Measurements from ENCODE around the gene DACH1. TPM values are rescaled to one million over a fixed set of nuclear protein-coding genes. Genes with fewer than 3 reads are reported as not detected.
"Not testable (repeated sequence)": the region's sequence is repeated elsewhere in the genome, so short reads cannot be mapped to it uniquely, and the experiment has no call there.

Gene DACH1
- total RNA-seq, result 16.4 TPM

DNA sequence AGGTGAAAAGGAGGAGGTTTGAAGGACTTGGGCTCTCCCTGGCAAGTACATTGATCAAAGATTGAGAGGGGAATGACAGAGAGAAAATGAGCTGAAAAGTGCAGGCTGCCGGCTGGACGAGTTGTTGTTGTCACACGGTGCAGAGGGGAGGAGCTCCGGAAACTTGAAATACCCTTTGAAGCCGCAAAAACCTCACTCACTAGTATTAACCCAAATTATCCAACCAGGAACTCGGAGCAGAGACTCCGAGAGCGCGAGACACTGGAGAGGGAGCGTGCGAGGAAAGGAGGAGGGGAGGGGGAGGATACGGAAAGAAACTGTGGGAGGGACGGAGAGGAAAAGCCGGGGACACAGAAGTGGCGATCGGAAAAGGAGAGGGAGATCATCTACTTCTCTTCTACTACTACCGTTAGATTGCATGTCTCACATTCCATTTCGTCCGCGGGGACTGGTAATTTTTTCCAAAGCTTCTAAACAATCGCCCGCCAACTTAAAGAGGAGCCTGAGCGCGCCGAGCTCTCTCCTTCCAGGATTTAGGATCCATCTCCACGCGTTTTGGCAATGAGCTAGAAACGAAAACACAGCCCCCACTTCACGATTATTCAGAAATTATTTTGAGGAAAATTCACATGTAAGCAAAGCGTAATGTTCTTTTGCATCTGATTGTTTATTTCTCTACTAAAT lies at the start of gene DACH1:
Gene DACH1, minus strand, starts transcription at position 74 of the 684 bp plus-strand sequence.
- DNase-seq (ENCODE audit: low read depth in 2 of 3, low spot score in 2 of 3), result peak in 2 of 3 donors; percentile 83 to 92

GRCh38 chr13:71913717-71914116 lies 46.7 kb upstream of the DACH1 start:
- DNase-seq (ENCODE audit: low read depth in 2 of 3, low spot score in 2 of 3), result no peak

DNA sequence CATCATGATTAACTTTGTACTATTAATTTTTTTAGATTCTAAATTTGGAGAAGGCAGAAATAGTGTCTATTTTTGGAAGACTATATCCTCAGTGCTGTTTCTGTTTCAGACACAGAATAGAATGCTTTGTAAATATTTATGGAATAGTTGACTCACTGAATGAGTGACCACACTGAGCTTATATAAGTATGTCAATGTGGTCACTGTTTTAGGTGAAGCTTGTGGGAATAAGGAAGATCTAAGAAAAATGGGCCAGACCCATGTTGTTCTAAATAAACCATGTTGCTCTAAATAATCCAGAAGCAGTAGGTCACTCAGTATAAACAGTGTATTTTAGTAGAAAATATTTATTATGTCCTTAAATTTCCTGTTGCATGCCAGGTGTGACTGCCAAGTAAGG lies 45.5 kb upstream of the DACH1 start:
- no peak for DNase-seq (ENCODE audit: low read depth in 2 of 3, low spot score in 2 of 3)

DNA sequence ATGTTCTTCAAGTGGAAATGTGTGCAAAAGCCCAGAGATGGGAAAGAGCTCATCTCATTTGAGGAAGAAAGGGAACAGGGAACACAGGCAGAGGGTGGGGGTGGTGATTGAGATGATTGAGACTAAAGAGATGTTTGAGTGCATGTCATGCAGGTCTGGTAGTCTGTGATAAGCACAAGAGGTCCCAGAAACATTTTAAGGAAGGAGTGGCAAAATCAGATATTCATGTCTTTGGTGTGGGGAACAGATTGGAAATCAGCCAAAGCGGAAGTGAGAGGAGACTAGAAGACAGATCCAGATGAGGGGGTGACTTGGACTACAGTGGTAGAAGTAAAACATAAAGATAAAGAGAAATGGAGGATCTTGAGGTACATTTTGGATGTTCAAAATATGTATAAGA lies 39.4 kb upstream of the DACH1 start:
- DNase-seq (ENCODE audit: low read depth in 2 of 3, low spot score in 2 of 3), result peak in 2 of 3 donors; percentile 74 to 91

DNA sequence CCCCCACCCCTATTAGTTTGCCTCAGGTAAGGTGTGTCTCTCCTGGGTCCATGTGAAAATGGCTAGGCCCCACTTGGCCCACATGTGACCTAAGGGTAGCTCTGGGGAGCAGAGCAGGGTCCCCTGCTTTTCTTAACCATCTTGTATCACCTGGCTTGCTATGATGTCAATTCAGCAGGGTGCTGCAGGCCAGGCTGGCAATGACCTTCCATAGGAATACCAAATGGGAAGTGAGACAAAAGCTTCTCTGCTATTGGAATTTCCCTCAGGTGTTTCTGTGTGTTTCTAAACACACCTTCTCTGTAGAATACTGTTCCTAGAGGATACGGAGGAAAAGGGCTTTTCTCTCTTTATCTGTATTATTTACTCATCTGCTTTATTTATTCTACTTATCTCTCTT lies 35.7 kb upstream of the DACH1 start:
- DNase-seq (ENCODE audit: low read depth in 2 of 3, low spot score in 2 of 3), result no peak

DNA sequence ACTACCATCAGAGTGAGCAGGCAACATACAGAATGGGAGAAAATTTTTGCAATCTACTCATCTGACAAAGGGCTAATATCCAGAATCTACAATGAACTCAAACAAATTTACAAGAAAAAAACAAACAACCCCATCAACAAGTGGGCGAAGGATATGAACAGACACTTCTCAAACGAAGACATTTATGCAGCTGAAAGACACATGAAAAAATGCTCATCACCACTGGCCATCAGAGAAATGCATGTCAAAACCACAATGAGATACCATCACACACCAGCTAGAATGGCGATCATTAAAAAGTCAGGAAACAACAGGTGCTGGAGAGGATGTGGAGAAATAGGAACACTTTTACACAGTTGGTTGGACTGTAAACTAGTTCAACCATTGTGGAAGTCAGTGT lies 26.5 kb upstream of the DACH1 start:
- DNase-seq (ENCODE audit: low read depth in 2 of 3, low spot score in 2 of 3), result not testable (repeated sequence)

- DNase-seq (ENCODE audit: low read depth in 2 of 3, low spot score in 2 of 3), result no peak
These were observed 19.9 kb upstream of the DACH1 start for GRCh38 chr13:71886880-71887279.

- DNase-seq (ENCODE audit: low read depth in 2 of 3, low spot score in 2 of 3), result no peak
These were observed 15.1 kb upstream of the DACH1 start for GRCh38 chr13:71882120-71882519.

GRCh38 chr13:71880753-71881541 lies 13.9 kb upstream of the DACH1 start:
- DNase-seq (ENCODE audit: low read depth in 2 of 3, low spot score in 2 of 3), result no peak

DNA sequence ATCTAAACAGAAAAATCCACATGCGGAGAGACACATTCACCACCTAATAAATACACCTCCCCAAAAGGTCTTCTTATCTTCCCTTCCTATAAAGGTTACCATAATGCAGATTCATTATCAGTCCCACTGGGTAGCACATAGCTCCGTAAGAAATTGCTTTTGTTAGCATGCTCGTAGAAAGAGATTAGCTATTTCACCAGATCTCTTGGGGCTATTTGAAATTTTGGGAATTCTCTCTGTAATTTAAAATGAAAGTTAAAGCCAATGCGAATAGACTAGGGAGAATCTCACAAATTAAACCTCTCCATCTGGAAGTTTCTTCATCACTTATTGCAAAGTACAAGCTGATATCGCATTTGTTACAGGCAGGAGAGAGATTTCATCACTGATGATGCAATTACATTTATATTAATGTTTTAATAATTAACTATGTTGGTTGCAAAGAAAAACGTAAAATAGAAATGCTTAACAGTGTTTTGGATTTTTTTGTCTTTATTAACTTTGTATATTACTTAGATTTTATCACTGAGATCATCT lies 12.9 kb upstream of the DACH1 start:
- DNase-seq (ENCODE audit: low read depth in 2 of 3, low spot score in 2 of 3), result no peak

- DNase-seq (ENCODE audit: low read depth in 2 of 3, low spot score in 2 of 3), result peak in 2 of 3 donors; percentile 51 to 74
These were observed 12.1 kb upstream of the DACH1 start for GRCh38 chr13:71879129-71879535.

- no peak for DNase-seq (ENCODE audit: low read depth in 2 of 3, low spot score in 2 of 3)
These were observed 10.3 kb upstream of the DACH1 start for GRCh38 chr13:71877256-71877653.

DNA sequence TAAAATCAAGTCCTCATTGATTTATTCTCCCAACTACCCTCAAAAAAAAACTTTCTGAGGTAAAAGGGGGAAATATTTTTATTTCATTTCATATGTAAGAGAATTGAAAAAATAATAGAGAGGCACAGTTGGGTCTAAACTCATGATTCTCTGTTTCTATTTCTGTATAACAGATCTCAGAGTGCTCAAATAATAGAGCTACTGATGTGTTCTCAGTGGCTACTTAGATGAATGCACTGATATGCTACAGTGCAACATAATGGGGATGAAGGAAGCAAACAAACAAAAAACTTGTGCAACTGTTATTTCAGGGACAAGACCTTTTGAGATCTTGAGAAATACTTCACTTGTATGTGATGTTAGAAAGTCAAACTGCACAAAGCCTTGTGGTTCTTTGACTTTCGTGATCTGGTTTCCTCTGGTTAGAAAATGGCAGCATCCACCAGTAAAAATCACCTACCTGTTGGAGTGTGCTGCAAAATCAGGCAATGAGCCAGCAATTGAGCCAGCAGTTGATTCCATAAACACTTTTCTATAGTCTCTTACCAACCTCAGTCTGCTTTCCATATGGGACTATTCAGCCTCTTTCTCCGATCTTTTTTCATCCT lies 9.7 kb upstream of the DACH1 start:
- no peak for DNase-seq (ENCODE audit: low read depth in 2 of 3, low spot score in 2 of 3)

- DNase-seq (ENCODE audit: low read depth in 2 of 3, low spot score in 2 of 3), result no peak
These were observed 8.8 kb upstream of the DACH1 start for GRCh38 chr13:71875823-71876222.

DNA sequence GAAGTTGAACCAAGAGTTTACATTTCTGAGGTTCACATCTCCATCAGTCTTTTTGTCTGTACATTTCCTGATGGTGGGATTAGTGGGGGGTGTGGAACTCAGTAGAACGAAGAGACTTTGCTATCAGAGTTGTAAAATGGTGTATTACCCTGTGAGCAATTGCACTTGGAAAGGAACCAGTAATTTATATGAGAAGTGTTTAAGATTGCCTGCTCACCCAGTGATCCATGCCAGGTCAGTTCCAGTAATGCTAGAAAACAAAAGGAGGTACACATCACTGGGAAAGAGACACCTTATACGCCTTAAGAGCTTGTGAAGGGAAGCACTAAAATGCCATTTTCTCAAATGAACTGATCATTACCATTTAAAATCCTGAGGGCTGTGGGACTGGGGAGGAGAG lies 7.5 kb upstream of the DACH1 start:
- DNase-seq (ENCODE audit: low read depth in 2 of 3, low spot score in 2 of 3), result no peak

- no peak for DNase-seq (ENCODE audit: low read depth in 2 of 3, low spot score in 2 of 3)
These were observed 6.6 kb upstream of the DACH1 start for GRCh38 chr13:71873418-71874247.

- no peak for DNase-seq (ENCODE audit: low read depth in 2 of 3, low spot score in 2 of 3)
These were observed 4.8 kb upstream of the DACH1 start for GRCh38 chr13:71871844-71872243.

- DNase-seq (ENCODE audit: low read depth in 2 of 3, low spot score in 2 of 3), result no peak
These were observed 4.3 kb upstream of the DACH1 start for GRCh38 chr13:71871176-71871754.

DNA sequence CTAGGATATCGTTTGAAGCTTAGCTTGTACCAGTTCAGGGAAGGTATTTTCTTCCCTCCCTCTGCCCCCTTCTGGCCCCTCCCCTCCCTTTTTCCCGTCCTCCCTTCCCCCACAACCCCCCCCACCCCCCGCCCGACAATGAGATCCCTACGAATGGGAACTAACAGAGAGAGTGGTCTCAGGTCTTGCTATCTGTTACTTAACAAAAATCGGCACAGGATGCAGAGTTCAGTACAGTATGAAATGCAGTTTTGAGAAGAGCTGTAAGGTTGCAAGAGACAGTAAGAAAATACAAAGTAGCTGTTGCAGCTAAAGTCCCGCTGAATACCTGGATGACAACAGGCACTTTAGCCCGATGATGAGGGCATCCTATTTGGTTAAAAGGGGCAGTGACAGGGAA lies 3.1 kb upstream of the DACH1 start:
- DNase-seq (ENCODE audit: low read depth in 2 of 3, low spot score in 2 of 3), result no peak

DNA sequence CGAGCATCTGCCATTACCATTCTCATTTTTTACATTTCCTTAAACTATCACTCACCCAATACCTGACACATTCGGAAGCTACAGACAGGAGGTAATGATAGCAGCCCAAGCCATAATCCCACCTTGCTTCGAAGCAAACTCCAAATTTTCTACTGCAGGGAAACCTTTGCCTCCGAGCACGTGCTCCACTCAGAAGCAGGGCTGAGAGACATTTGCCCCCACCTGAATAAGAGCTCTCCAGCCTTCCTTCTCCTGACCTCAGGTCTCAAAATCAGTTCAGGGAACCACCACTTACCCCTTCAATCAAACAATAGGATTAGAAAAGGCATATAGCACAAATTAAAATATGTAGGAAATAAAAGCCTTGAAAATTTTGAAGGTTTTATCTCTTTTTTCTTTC lies 2.3 kb upstream of the DACH1 start:
- DNase-seq (ENCODE audit: low read depth in 2 of 3, low spot score in 2 of 3), result no peak
